Measurements from ENCODE around the gene MAGI3. TPM values are rescaled to one million over a fixed set of nuclear protein-coding genes. Genes with fewer than 3 reads are reported as not detected.

Gene MAGI3
- total and polyA plus RNA-seq, 2 of the 13 experiments (the other 11 are each of a cell fraction or from before 2014, with no cell fraction given), result 4.0 to 11.8 TPM

- no peak for TF ChIP-seq ZBTB46 (CRISPR knock-in tag; IDR thresholded peaks at IDR 0.05; ENCODE audit: borderline replicate concordance)
- TF ChIP-seq RNF219 (CRISPR knock-in tag; IDR thresholded peaks at IDR 0.05), result no peak
- no peak for TF ChIP-seq MAF1 (CRISPR knock-in tag; IDR thresholded peaks at IDR 0.05; ENCODE audit: borderline replicate concordance)
- TF ChIP-seq RERE (CRISPR knock-in tag; IDR thresholded peaks at IDR 0.05; ENCODE audit: low read depth), result peak; percentile 79
- TF ChIP-seq TOE1 (CRISPR knock-in tag; IDR thresholded peaks at IDR 0.05), result no peak
- TF ChIP-seq YEATS2 (CRISPR knock-in tag; IDR thresholded peaks at IDR 0.05; ENCODE audit: borderline replicate concordance), result no peak
- TF ChIP-seq ZNF143 (CRISPR knock-in tag; IDR thresholded peaks at IDR 0.05), result no peak
- TF ChIP-seq REL (CRISPR knock-in tag; conservative IDR thresholded peaks at IDR 0.05), result no peak
- TF ChIP-seq MNT (IDR thresholded peaks at IDR 0.05), result 0 out of 2 replicates have a peak, but pooled peaks have one; percentile 15
- no peak for TF ChIP-seq JUND (CRISPR knock-in tag; IDR thresholded peaks at IDR 0.05)
- TF ChIP-seq ZNF350 (CRISPR knock-in tag; IDR thresholded peaks at IDR 0.05; ENCODE audit: borderline replicate concordance, low read depth), result no peak
- TF ChIP-seq CREM (IDR thresholded peaks at IDR 0.05), result peak; percentile 71
- no peak for TF ChIP-seq CREM (CRISPR knock-in tag; IDR thresholded peaks at IDR 0.05)
- TF ChIP-seq ZNF777 (CRISPR knock-in tag; IDR thresholded peaks at IDR 0.05), result no peak
- peak; percentile 39; the same call in 1 of the 2 replicates for TF ChIP-seq SPEN (CRISPR knock-in tag; IDR thresholded peaks at IDR 0.05; ENCODE audit: low read depth)
- TF ChIP-seq HMGA1 (CRISPR knock-in tag; conservative IDR thresholded peaks at IDR 0.05), result no peak
Measured at GRCh38 chr1:113508364-113509164, 118.2 kb downstream of the MAGI3 start (continued).
